Erythroblast (primary cell): ENCODE results near the gene SHISAL2B.

Experiments
- DNase-seq, 2 experiments: peaks; one replicate each; lab custom pipeline; 2025; lab: John Stamatoyannopoulos, UW
- GATA1 ChIP-seq: IDR thresholded peaks from 2 replicates; pipeline ENCODE4 v1.6.1; 2011; ENCODE audit warnings: low read depth, mild to moderate bottlenecking, control low read depth, low read length, moderate library complexity
- POLR2A ChIP-seq: IDR thresholded peaks from 2 replicates; pipeline ENCODE4 v1.6.1; 2011; ENCODE audit warnings: mild to moderate bottlenecking, low read length

SHISAL2B gene

DNA sequence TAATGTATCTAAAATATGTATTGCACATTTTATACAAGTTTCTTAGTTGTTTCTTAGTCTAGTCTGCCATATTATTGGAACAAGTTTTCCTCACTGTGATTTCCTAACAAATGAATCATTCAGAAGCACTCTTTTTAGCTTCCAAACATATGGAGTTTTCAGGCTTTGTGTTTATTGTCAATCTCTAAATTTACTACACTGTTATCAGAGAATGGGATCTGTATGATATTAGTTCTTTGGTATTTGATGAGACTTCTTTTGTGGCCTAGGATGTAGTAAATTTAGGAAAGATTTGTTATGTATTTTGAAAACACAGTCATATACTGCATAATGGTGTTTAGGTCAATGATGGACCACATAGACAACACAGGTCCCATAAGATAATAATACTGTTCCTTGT lies 52.5 kb downstream of the SHISAL2B start:
- no peak for DNase-seq
- TF ChIP-seq POLR2A (no peak), GATA1 (no peak)

DNA sequence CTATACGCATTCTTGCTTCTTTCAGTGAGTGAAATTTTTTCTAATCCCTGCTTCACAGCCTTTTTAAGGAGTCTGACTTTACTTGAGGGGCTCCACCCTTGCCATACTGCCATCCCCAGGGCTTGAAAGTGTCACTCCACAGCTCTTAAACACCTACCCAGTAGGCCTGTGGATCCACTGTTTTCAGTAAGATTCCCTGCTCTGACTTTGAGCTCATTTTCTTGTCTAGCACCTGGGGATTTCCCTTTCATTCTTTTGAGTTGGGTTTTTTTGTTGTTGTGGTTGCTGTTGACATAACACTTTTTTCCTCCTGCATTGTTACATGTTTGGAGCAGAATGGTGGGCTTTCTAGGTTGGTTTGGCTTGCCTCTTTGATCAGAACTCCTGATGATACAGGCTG lies 54.6 kb downstream of the SHISAL2B start:
- DNase-seq = no peak

DNA sequence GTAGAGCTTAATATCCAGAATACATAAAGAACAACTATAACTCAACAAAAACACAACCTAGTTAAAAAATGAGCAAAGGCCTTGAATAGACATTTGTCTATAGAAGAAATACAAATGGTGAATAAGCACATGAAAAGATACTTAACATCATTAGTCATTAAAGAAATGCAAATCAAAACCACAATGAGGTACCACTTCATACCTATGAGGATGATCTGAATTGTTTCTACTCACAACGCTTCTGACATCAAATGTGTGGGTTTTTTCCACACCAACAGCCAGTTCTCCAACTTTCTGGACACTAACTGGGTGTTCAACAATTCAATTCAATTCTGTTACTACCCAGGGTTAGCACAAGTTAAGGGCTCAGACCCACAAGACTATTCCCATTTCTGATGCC lies 56.1 kb downstream of the SHISAL2B start:
- TF ChIP-seq GATA1 (no peak), POLR2A (no peak)
- no peak for DNase-seq

More for the DNA sequence above, 54.6 kb downstream of the SHISAL2B start:
- TF ChIP-seq GATA1 (no peak), POLR2A (no peak)

DNA sequence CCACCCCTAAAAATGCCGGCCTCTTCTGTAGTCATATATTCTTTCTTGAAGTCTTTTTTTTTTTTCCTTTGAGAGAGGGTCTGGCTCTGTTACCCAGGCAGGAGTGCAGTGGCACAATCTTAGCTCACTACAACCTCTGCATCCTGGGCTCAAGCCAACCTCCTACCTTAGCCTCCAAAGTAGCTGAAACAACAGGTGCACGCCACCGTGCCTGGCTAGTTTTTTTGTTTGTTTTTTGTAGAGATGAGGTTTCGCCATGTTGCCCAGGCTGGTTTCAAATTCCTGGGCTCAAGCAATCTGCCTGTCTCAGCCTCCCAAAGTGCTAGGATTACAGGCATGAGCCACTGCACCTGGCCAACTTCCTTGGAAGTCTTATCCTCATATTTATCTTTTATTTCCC lies 59.1 kb downstream of the SHISAL2B start:
- TF ChIP-seq POLR2A = no peak
- TF ChIP-seq GATA1 = no peak
- DNase-seq = no peak

DNA sequence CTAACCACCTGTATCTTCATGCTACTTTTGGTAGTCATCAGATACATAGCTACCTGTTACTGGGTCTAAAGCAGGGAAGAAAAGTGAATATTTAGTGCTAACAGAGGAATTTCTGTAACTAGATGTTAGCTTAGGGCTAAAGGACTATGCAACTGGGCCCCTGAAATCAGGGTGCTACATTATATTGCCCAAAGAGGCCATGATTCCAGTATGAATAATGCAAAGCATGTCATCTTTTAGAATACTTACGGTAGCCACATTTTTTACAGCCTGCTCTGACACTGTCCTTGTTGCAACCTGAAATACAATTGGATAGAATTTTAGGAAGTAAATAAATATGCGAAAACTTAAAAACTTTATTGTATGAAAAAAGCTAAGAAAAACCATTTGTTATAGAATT lies 63.8 kb downstream of the SHISAL2B start:
- DNase-seq = no peak
- TF ChIP-seq POLR2A (no peak), GATA1 (no peak)

DNA sequence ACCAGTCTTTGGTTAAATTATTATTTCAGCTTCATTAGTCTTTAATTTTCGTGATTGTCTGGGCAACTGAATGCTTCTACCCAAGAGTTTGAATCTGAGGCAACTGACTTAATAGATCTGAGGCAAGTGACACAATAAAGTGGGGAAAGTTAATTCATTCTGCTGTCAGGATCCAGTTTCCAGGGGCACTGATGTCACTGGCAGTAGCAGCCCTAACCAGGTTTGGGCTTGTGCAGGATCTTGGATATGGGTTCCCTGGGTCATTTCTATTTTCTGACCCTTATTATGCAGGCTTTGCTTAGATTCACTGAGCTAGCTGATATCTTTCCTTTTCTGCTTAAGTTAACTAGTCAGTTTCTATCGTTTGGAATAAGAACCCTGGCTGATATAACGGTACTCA lies 68.6 kb downstream of the SHISAL2B start:
- TF ChIP-seq GATA1 (no peak), POLR2A (no peak)
- no peak for DNase-seq

DNA sequence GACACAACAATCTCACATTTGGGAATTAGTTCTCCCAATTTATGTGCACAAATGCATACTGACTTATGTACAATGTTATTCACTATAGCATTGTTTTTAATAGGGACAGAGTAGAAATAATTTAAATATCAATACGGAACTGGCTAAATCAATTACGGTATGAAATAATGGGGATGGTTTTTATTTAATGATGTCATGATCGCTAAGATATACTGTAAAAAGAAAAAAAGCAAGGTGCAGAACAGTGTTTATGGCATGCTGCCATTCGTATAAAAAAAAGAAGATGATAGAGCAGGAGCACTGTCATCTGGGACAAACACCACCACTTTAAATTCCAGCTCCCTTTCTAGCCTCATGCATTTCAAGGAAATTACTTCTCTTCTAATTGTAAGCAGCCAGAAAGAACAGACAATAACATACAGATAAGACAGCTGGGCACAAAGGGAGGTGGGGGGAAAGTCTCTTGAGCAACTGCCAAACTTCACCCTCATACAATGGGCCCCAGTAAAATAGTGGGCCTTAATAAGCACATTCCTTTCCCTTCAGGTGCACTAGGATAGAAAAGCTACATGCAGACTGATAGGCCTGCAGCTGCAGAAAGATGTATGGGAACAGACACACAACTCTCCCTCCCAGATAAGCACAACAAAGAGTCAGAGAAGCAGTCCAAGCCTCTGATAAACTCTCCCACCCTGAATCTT lies 69.8 kb downstream of the SHISAL2B start:
- TF ChIP-seq POLR2A (no peak), GATA1 (no peak)
- DNase-seq = peak; percentile 43 to 81

DNA sequence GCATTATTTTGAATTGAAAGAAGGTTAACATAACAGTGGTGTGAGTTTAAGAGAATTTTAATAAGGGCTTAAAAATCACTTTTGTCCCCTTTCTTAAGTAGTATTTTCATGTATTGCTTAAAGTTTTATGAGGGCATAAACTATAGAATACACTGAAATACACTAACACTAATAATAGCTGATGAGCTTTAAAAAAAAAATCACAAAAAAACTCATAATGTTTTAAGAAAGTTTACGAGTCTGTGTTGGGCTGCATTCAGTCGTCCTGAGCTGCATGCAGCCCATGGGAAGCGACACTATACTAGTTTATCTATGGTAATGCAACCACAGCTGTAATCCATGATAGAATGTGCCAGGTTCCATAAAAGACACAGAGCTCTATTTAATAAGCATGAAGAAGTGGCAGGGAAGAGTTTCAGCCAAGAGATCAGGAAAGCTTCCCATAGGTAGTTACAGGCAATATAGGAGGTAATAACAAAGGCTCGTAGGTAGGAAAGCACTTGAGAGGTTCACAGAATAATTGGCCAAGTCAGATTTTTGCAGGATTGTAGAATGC lies 73.7 kb downstream of the SHISAL2B start:
- TF ChIP-seq GATA1 (no peak), POLR2A (no peak)
- no peak for DNase-seq

DNA sequence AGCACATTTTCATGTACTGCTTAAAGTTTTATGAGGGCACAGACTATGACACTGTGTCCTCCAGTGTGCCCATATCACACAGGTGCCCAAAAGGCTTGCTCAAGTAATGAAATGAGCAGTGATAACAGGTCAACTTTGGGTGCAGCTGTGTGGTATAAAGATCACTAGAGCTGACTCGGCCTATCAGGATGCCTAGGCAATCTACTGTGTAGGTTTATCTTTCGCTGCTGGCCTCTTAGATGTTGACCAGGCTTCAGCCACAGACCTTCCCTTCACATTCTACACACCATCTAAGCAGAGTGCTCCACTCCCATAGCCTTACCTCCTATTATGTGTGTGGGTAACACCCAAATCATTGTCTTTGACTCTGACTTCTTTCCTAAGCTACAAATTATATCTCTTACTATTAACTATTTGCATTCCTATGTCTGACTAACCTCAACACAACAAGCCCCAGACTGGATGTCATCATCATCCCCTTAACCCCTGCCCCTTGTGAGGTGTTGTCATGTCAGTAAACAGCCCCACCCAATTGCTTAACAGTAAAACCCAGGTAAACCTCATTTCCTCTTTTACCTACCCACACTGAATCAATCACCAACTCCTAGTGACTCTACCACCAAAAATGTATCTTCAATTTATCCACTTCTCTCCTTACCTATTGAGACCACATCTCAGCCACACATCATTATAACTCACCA lies 75.7 kb downstream of the SHISAL2B start:
- TF ChIP-seq GATA1 (no peak), POLR2A (no peak)
- peak; percentile 21 to 26 for DNase-seq

DNA sequence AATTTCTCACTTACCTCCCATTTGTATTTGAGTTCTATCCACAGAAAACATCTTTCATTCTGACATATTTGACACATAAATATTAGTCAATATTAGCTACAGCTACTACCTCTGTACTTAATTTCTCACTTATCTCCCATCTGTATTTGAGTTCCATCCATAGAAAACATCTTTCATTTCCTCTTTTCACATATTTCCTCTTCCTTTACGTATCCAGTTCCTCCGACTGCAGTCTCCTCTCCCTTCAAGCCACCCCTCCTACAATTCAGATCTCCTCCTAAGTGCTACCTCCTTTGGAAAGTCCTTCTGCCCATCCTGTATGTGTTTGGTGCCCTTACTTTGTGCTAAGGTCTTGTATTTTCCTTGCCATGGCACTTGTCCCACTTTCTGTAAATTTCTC lies 76.6 kb downstream of the SHISAL2B start:
- DNase-seq = peak in 1 of 2 experiments; percentile 18
- no peak for TF ChIP-seq POLR2A
- TF ChIP-seq GATA1 = no peak
